ENCODE results near the gene GPR17.

The GPR17 gene

GRCh38 chr2:127630096-127630863 is 15.7 kb upstream of the GPR17 start:
- Mint-ChIP-seq H3K9me3 (no peaks in the 10 kb centered on the region), H3K27me3 (no peaks in the 10 kb centered on the region), H3K27ac (peak overlapping the region; percentile 48), H3K4me1 (peaks cover 56% of the 10 kb centered on the region), H3K36me3 (no peaks in the 10 kb centered on the region), H3K4me3 (peak overlapping the region; percentile 60)
- no peak for ATAC-seq (ENCODE audit: low read depth)
- DNase-seq (ENCODE audit: low spot score in 2 of 2): no peak

- H3K36me3 Mint-ChIP-seq: no peaks in the 10 kb centered on the region
- ATAC-seq (ENCODE audit: low read depth) (no peak), DNase-seq (ENCODE audit: low spot score in 2 of 2) (no peak)
- no peaks in the 10 kb centered on the region for H3K27me3 Mint-ChIP-seq
- H3K4me3 Mint-ChIP-seq: peak overlapping the region; percentile 60
- H3K27ac Mint-ChIP-seq: peak overlapping the region; percentile 48
- peaks cover 61% of the 10 kb centered on the region for H3K4me1 Mint-ChIP-seq
- no peaks in the 10 kb centered on the region for H3K9me3 Mint-ChIP-seq
Observed at GRCh38 chr2:127630864-127631540, 15.0 kb upstream of the GPR17 start.

GRCh38 chr2:127631541-127631996 is 14.4 kb upstream of the GPR17 start:
- no peak overlapping the region for H3K27ac Mint-ChIP-seq
- no peak overlapping the region for H3K4me3 Mint-ChIP-seq
- H3K9me3 Mint-ChIP-seq: no peaks in the 10 kb centered on the region
- no peaks in the 10 kb centered on the region for H3K27me3 Mint-ChIP-seq
- DNase-seq (ENCODE audit: low spot score in 2 of 2) (no peak), ATAC-seq (ENCODE audit: low read depth) (no peak)
- no peaks in the 10 kb centered on the region for H3K36me3 Mint-ChIP-seq
- H3K4me1 Mint-ChIP-seq: peaks cover 65% of the 10 kb centered on the region

- DNase-seq (ENCODE audit: low spot score in 2 of 2) (no peak), ATAC-seq (ENCODE audit: low read depth) (no peak)
- Mint-ChIP-seq H3K4me1 (peaks cover 68% of the 10 kb centered on the region), H3K27me3 (no peaks in the 10 kb centered on the region), H3K27ac (no peak overlapping the region), H3K4me3 (peak overlapping the region; percentile 24), H3K9me3 (no peaks in the 10 kb centered on the region), H3K36me3 (no peaks in the 10 kb centered on the region)
Observed at GRCh38 chr2:127631997-127632581, 13.9 kb upstream of the GPR17 start.

GRCh38 chr2:127632592-127633489 is 13.1 kb upstream of the GPR17 start:
- Mint-ChIP-seq H3K36me3 (no peaks in the 10 kb centered on the region), H3K27me3 (no peaks in the 10 kb centered on the region), H3K4me3 (peak overlapping the region; percentile 49), H3K27ac (peak overlapping the region; percentile 81), H3K9me3 (no peaks in the 10 kb centered on the region), H3K4me1 (peaks cover 70% of the 10 kb centered on the region)
- peak; percentile 50 to 57 for DNase-seq (ENCODE audit: low spot score in 2 of 2)
- peak; percentile 87 for ATAC-seq (ENCODE audit: low read depth)

GRCh38 chr2:127633556-127634065 is 12.3 kb upstream of the GPR17 start:
- no peak for ATAC-seq (ENCODE audit: low read depth)

GRCh38 chr2:127634066-127634617 is 11.8 kb upstream of the GPR17 start:
- Mint-ChIP-seq H3K4me1 (peaks cover 77% of the 10 kb centered on the region), H3K27ac (peak overlapping the region; percentile 81), H3K9me3 (no peaks in the 10 kb centered on the region), H3K36me3 (no peaks in the 10 kb centered on the region), H3K27me3 (no peaks in the 10 kb centered on the region), H3K4me3 (peak overlapping the region; percentile 21)
- ATAC-seq (ENCODE audit: low read depth): no peak
- no peak for DNase-seq (ENCODE audit: low spot score in 2 of 2)

More at GRCh38 chr2:127633556-127634065, 12.3 kb upstream of the GPR17 start:
- Mint-ChIP-seq H3K4me1 (peaks cover 76% of the 10 kb centered on the region), H3K27me3 (no peaks in the 10 kb centered on the region), H3K9me3 (no peaks in the 10 kb centered on the region), H3K4me3 (peak overlapping the region; percentile 21), H3K36me3 (no peaks in the 10 kb centered on the region), H3K27ac (peak overlapping the region; percentile 81)
- no peak for DNase-seq (ENCODE audit: low spot score in 2 of 2)

GRCh38 chr2:127634626-127635379 is 11.2 kb upstream of the GPR17 start:
- Mint-ChIP-seq H3K27ac (no peak overlapping the region), H3K4me3 (no peak overlapping the region), H3K9me3 (no peaks in the 10 kb centered on the region), H3K27me3 (no peaks in the 10 kb centered on the region), H3K36me3 (no peaks in the 10 kb centered on the region), H3K4me1 (peaks cover 75% of the 10 kb centered on the region)
- ATAC-seq (ENCODE audit: low read depth): no peak
- no peak for DNase-seq (ENCODE audit: low spot score in 2 of 2)

GRCh38 chr2:127635380-127636237 is 10.3 kb upstream of the GPR17 start:
- no peaks in the 10 kb centered on the region for H3K27me3 Mint-ChIP-seq
- no peaks in the 10 kb centered on the region for H3K36me3 Mint-ChIP-seq
- H3K27ac Mint-ChIP-seq: no peak overlapping the region
- no peak overlapping the region for H3K4me3 Mint-ChIP-seq
- DNase-seq (ENCODE audit: low spot score in 2 of 2) (no peak), ATAC-seq (ENCODE audit: low read depth) (no peak)
- no peaks in the 10 kb centered on the region for H3K9me3 Mint-ChIP-seq
- H3K4me1 Mint-ChIP-seq: peaks cover 73% of the 10 kb centered on the region

GRCh38 chr2:127636248-127637235 is 9.4 kb upstream of the GPR17 start:
- no peak overlapping the region for H3K4me3 Mint-ChIP-seq
- no peaks in the 10 kb centered on the region for H3K36me3 Mint-ChIP-seq
- no peak overlapping the region for H3K27ac Mint-ChIP-seq
- peaks cover 73% of the 10 kb centered on the region for H3K4me1 Mint-ChIP-seq
- DNase-seq (ENCODE audit: low spot score in 2 of 2): no peak
- no peak for ATAC-seq (ENCODE audit: low read depth)
- H3K27me3 Mint-ChIP-seq: no peaks in the 10 kb centered on the region
- H3K9me3 Mint-ChIP-seq: no peaks in the 10 kb centered on the region

- H3K4me1 Mint-ChIP-seq: peaks cover 76% of the 10 kb centered on the region
- no peak overlapping the region for H3K27ac Mint-ChIP-seq
- no peaks in the 10 kb centered on the region for H3K36me3 Mint-ChIP-seq
Observed at GRCh38 chr2:127637236-127637630, 8.7 kb upstream of the GPR17 start.

More at GRCh38 chr2:127637236-127637630, 8.7 kb upstream of the GPR17 start:
- no peak for DNase-seq (ENCODE audit: low spot score in 2 of 2)
- no peak for ATAC-seq (ENCODE audit: low read depth)
- H3K27me3 Mint-ChIP-seq: no peaks in the 10 kb centered on the region
- no peaks in the 10 kb centered on the region for H3K9me3 Mint-ChIP-seq
- no peak overlapping the region for H3K4me3 Mint-ChIP-seq
